GM18519 (cell line): ENCODE data around the gene SFXN1.
"Not testable (repeated sequence)": the region's sequence is repeated elsewhere in the genome, so short reads cannot be mapped to it uniquely, and the experiment has no call there.

Experiments used
- ATAC-seq: cut with Tn5 transposase; IDR thresholded peaks from one replicate; pipeline ENCODE4 v1.9.1; 2021; ENCODE audit warnings: mild to moderate bottlenecking, moderate library complexity; ENCODE audit not compliant: unreplicated experiment, low FRiP score

Gene SFXN1, protein sequence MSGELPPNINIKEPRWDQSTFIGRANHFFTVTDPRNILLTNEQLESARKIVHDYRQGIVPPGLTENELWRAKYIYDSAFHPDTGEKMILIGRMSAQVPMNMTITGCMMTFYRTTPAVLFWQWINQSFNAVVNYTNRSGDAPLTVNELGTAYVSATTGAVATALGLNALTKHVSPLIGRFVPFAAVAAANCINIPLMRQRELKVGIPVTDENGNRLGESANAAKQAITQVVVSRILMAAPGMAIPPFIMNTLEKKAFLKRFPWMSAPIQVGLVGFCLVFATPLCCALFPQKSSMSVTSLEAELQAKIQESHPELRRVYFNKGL

DNA sequence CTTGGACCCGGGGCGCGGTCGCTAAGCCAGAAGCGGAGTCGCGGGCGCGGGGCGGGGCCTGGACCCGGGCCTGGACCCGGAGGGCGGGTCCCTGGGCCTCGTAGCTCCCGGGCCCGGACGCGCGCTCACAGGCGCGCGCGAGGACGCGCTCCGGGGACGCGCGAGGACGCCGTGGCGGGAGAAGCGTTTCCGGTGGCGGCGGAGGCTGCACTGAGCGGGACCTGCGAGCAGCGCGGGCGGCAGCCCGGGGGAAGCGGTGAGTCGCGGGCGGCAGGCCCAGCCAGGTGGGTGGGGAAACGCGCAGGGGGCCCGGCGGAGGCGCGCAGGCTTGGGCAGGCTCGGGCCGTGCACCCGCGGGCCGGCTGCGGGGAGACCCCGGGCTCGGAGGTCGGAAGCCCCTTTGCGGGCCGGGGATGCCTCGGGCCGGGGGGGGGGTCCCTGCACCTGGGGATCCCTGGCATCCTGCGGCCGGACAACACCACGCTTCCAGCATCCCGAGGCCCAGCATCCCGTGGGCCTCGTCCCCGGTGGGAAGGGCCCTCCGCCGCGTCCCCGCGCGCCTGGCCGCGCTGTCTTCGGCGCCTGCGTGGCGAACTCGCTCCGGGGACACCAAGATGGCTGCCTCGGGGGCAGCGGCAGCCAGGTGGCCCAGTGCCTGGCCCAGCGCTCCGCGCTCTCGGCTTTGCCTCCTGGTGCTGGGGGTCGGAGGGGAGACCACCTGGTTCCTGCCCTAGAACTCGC, at the start of gene SFXN1:
Gene SFXN1, plus strand, starts transcription at position 177 of the 741 bp plus-strand sequence. CDS start 13,544 bp downstream, outside the sequence.
- peak; percentile 90 for ATAC-seq

DNA sequence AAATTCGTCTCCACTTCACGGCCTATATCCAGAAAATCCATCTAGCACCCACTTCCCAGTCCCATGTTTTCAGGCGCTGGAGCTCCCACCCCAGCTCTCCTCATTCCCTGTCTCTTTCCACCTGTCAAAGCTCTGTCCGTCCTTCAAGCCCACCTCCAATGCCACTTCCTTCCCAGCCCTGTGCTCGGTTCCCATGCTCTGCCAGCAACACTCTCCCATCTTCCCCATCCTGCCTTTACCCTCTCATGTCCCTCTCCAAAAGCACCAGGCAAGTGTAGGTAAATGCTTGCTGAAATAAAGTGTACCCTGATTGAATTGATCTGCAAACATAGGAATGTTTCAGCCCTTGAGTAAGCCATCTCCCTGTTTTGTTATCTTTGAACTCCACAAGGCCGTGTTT, 43.6 kb upstream of the SFXN1 start:
- ATAC-seq, result no peak

DNA sequence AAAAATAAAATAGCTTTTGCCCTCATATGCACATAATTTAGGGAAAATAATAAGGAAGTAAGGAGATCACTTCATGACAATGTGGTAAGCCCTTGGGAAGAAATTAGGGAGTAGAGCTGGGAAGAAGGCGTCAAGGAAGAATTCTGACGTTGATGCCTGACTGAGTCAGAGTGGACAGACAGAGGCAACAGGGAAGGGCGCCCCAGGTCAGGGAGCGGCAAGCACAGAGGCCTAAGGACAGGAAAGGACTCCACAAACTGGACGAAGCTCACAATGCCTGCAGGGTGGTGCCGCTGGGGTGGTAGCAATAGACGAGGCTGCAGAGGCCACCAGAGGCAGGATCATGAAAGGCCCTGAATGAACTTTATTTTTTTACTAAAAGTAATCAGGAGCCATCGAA, 42.0 kb upstream of the SFXN1 start:
- ATAC-seq, result no peak

DNA sequence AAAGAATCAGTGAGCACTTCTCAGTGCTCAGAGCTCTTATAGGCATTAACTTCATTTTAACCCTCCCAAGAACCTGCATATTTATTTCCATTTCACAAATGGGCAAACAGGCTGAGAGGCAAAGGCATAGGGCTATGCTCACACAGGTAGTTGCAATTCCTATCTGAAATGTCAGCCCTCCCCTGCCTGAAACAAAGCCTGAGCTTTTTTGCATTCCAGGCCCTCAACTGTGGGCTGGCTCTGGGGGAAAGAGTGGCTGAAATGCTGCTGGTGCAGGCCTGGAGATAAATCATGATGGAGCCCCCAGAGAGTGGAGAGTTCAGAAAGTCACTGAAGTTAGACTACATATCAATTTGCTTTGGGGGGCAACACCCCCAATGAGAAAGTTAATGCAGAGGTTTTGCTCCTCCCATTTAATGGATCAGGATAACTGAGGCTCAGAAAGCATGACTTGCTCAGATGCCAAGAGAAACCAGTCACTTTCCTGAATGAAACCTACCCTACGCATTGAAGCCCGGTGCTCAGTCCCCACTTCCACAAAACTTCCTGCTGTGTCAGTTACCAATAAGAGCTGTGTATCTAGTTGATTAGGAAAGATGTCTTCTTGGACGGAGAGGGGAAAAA, 40.0 kb upstream of the SFXN1 start:
- ATAC-seq, result no peak

DNA sequence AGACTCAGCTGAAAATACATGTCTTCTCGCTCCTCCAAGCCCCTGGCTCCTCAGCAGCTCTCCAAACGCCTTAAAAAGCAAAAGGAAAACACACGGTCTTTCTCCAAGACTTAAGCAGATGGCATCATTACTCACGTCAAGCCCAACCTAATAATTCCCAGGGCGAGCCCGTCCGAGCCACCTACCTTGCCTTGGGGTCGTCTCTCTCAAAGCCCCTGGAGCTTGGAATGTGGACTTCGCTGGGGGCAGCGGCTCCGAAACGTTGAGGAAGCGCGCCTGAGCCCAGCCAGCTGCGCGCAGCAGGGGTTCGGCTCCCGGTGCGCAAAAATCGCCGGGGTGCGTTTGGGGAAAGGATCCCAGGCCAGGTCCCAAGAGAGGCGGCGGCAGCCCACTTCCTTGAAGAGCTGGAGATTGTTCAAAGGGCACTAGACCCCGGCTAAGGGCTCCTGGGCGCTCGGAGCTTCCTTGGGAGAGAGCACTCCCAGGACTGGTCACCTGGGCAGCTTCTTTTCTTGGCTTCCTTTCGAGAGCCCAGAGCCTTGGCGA, 34.8 kb upstream of the SFXN1 start:
- ATAC-seq, result no peak

DNA sequence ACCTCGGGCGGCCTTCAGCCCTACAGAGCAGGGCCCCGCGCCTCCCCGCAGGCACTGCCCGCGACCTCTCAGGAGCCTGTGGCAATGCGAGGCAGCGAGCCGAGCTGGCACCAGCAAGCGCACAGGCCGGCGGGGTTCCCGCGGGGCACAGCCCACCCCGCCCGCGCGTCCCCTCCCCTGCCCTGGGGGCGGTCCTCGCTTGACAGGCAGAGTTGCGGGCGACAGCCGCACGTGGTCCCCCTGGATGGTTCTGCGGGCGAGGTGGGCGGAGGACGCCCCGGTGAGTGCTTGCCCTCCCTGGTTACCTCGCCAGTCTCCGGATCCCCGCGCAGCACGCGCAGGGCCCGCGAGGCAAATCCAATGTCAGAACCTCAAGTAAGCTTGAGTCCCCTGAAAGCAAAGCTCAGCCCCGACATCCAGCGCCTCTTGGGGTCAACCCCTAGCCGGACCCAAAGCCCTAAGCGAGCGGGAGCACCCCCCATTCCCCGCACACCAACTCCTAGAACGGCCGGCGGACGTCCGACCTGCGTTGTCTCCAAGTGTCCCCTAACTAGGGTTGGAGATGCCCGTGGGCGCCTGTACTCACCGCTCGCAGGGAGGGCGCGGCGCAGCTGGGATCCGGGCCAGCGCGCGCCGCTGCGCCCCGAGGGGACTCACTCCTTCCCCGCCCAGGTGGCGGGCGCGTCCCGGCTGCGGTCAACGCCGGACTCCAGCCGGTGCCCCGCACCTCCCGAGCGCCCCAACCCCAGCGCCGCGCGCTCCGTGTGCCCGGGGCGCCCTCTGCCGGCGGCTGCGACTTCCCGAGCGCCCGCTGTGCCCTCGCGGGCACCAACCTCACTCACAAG, 34.1 kb upstream of the SFXN1 start, which contains the start of gene DRD1:
Gene DRD1, minus strand, starts transcription at position 123 of the 845 bp plus-strand sequence. CDS start 1,083 bp downstream, outside the sequence.
- ATAC-seq, result no peak

DNA sequence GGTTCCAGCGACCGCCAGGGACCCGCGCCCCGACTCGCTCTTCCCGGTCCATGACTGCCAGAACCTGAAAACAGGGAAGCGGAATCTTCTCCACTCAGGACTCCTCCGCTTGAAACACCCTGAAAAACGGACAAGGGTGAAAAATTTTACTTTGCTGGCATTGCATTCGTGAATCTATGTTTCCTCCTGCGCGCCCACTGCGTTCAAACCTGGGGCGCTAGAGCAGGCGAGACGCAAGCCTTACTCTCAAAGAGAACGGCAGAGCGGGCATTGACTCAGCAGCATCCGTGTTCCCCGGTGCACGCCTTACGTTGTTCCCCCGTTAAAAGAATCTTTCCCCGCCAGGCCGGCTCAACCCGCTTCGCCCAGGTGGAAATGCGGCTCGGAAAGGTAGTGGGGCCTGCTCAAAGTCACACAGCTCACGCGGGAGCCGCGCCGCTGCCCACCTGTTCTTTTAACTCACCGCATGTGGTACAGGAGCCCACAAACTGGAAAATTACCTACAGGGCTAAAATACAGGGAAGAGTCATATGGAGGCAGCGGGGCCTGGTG, 33.4 kb upstream of the SFXN1 start:
- no peak for ATAC-seq

DNA sequence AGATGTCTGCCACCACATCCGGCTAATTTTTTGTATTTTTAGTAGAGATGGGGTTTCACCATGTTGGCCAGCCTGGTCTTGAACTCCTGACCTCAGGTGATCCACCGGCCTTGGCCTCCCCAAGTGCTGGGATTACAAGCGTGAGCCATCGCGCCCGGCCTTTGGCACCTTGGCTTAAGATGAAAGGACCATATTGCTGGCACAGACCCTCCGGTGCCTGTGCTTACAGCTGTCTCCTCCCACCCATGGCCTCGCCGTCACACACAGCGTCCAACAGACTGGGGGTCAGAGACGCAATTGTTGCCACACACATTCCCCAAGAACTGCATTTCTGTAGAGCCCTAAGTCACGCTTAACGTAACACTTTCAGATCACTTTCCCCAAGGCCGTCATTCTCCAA, 32.0 kb upstream of the SFXN1 start:
- not testable (repeated sequence) for ATAC-seq

DNA sequence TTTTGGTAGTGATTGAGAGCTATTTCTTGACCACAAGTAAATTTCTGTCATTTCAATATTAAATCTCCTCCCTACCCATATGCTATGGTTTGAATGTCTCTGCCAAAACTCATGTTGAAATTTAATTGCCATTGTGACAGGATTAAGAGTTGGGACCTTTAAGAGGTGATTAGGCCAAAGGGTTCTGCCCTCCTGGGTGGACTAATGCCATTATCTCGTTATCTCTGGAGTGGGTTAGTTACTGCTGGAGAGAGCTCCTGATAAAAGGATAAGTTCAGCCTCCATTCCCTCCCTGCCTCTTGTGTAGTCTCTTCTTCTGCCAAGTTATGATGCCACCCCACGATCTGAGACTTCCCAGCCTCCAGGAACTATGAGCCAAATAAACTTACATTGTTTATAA, 30.8 kb upstream of the SFXN1 start:
- ATAC-seq, result no peak

DNA sequence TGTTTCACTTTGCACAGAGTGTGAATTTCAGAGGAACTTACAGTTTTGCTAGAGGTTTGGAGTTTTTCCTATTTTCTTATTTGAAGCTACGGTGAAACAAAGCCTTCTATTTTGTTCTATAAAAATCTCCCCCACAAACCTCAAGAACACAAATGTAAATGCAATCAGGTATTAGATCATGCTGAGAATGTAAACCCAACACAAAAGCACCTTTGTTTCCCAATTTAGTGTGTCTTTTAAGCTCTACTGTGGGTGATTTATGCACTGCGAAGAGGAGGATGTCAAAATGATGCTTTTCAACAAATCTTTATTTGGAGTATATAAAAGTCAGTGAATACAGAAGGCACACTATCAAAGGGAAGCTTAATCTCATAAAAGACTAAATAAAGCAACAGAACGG, 30.1 kb upstream of the SFXN1 start:
- ATAC-seq, result no peak

DNA sequence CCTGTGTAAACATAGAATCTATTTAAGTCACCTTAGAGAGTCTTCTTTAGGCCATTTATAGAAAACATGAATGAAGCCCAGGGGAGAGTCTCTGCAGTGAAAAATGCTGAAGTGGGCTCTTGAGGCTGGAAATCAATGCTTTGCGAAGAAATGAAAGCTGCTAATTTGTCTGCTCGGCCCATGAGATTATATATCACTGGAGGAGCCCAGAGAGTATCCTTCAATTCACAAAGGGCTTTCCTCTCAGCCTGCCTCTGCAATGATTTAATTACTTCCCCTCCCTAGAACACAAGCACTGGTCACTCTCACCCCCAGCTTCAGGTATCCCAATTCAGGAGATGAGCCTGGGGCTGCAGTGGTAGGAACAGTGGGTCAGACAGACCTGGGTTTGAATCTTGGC, 26.2 kb upstream of the SFXN1 start:
- ATAC-seq, result no peak

DNA sequence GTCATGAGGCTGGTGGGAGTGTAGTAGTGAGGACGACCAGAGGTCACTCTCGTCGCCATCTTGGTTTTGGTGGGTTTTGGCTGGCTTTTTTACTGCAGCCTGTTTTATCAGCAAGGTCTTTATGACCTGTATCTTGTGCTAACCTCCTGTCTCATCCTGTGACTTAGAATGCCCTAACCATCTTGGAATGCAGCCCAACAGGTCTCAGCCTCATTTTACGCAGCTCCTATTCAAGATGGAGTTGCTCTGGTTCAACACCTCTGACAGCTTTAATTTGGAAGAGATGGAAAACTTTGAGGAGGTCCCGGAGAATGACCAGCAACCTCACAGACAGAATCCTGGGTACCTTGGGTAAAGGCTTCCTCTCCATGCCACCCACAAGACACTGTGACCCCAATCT, 24.0 kb upstream of the SFXN1 start:
- ATAC-seq, result not testable (repeated sequence)

DNA sequence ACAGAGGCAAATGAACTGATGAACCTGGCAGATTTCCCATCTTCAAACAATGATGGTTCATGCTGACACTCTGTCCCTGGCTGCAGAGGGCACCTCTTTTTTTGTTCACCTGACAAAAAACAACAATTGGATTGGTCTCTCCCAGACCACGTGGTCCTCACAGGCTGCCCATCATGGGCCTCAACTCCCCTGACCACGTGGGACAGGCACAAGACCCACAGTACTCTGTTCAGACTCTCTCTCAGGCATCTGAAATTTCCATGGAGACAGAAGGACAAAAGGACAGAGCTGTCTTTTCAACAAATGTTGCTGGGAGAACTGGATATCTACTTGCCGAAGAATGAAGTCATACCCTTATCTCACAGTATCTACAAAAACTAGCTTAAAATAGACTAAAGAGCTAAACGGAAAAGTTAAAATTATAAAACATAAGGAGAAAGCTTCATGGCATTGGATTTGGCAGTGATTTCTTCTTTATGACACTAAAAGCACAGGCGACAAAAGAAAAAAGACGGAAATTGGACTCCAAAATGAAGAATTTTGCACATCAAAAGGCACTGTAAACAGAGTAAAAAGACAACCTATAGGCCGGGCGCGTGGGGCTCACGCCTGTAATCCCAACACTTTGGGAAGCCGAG, 22.1 kb upstream of the SFXN1 start:
- ATAC-seq, result no peak

DNA sequence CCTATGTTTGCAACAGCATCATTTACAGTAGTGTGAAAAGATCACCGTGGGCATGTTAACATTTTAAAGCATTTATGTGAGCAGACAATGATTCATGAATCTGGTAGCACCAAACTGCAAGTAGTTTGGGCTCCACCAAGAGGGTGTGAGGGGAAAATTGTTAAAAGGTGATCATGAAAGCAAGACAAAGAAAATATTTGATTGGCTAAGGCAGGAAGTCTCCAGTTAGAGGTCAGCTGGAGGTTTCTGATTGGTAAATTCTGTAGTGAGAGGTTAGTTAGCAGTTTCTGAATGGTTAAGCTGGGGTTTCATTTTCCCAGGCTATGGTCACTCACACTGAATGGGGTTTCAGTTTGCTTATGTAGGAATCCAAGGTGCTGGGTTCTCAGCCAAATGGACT, 20.9 kb upstream of the SFXN1 start:
- ATAC-seq, result no peak

DNA sequence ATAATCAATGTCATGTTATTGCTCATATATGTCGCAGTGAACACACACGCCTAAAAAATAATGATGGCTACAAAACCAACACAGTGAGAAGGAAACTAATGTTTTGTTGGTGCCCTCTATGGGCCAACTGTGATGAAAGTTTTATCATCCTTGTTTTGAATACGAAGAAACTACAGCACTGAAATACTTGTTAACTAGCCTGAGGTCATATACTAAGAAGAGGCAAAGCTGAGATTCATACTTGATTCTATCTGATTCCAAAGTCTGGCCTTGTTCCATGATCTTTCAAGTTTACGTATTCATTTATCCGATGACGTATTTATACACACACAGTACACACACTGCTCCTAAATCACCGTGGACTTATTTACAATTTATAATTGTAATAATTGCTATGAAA, 18.2 kb upstream of the SFXN1 start:
- no peak for ATAC-seq

DNA sequence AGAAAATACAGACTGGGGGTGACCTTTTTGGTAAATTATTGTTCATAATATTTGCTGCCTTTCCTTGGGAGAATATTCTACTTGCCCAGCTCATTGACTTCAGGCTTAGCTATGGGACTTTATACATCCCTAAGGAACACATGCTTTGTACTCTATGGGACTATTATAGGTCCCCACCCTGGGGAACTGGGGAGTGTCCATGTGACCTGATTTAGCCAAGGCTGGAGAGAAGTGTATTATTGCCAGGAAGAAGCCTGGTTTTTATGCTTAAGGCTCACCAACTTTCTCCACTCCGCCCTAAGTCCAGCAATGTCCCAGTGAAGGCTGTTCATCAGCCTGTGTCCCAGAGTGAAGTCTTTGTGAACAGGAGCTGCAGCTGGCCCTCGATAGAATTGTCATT, 17.8 kb upstream of the SFXN1 start:
- ATAC-seq, result no peak

DNA sequence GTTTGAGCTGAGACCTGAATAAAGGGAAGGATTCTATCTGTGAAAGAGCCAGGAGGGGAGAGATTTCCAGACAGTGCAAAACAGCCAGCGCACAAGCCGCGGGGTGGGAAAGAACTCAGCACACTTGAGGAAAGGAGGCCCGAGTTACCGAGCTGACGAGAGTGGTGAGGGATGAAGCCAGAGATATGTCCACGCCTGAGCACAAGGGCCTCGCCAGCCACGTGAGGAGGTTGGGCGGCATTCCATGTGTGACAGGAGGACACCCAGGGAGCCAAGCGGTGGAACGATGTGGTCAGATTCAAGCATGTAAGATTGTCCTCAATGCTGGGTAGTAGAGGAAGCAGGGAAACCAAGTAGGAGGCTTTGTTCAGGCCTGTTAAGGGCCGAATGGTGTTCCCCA, 17.0 kb upstream of the SFXN1 start:
- ATAC-seq, result no peak

DNA sequence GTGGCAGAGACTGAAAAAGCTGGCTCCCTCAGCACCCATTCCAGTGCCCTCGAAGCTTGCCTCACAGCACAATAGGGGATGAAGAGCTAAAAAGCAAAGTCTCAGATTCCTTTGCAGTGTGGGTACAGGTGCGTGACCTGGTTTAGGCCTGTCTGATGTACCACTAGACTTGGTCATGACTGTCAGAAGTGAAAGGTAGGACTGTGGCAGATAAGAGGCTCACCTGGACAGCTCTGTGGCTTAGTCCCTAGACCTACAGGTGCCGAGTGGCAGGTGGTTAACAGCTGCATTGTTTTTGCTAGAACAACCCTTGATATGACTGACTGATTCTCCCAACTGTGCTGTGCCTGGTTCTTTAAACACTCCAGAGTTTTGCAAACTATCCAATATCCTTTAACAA, 14.7 kb upstream of the SFXN1 start:
- ATAC-seq, result no peak

DNA sequence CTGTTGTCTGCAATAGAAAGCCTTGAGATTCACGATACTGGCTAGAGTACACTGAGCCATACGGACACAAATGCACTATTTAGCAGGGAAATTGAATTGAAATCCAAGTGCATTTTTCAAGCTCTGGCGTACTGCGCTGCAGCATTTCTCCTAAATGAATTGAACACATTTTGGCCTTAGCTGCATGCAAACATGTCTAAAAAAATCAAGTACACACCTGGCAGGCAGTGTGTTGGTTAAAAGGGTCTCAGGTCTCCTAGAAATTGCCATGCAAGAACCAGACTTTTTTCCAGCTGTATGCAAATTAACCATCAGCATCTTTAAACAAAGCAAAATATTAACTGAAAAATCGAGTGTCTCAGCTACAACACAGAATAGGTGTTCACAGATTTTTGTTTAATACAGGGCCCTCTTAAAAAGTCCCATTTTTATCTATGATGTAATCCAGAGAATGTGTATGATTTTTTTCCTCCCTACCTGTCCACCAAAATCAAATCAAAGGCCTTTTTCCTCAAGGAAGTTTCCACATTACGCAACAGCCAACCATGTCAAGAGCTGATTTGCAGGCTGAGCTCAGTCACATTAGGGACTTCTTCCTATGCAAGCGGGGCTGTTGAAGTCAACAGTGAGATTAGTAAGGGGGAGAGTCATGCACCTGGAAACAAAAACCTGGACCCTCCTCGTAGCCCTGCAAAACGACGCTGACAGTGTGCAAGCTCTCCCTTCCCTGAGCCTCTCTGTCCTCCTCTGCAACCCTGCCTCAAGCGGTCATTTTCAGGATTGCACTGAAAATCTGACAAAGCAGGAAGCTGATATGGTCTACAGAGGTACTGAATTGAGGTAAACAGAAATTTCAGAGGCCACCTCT, 14.1 kb upstream of the SFXN1 start:
- peak; percentile 95 for ATAC-seq
